Stimulated activated CD4-positive, alpha-beta T cell treated with anti-CD3 and anti-CD28 coated beads, Interleukin-2, amount 100 ng/mL, for 48 hours (primary cell): ENCODE measurements around the gene SLC13A4.
"Not testable (repeated sequence)": the region's sequence is repeated elsewhere in the genome, so short reads cannot be mapped to it uniquely, and the experiment has no call there.

Experiments
- DNase-seq, 2 donors: peaks; one replicate each; pipeline ENCODE4 v3.0.0-alpha.2; 2020

SLC13A4 gene, protein sequence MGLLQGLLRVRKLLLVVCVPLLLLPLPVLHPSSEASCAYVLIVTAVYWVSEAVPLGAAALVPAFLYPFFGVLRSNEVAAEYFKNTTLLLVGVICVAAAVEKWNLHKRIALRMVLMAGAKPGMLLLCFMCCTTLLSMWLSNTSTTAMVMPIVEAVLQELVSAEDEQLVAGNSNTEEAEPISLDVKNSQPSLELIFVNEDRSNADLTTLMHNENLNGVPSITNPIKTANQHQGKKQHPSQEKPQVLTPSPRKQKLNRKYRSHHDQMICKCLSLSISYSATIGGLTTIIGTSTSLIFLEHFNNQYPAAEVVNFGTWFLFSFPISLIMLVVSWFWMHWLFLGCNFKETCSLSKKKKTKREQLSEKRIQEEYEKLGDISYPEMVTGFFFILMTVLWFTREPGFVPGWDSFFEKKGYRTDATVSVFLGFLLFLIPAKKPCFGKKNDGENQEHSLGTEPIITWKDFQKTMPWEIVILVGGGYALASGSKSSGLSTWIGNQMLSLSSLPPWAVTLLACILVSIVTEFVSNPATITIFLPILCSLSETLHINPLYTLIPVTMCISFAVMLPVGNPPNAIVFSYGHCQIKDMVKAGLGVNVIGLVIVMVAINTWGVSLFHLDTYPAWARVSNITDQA

DNA sequence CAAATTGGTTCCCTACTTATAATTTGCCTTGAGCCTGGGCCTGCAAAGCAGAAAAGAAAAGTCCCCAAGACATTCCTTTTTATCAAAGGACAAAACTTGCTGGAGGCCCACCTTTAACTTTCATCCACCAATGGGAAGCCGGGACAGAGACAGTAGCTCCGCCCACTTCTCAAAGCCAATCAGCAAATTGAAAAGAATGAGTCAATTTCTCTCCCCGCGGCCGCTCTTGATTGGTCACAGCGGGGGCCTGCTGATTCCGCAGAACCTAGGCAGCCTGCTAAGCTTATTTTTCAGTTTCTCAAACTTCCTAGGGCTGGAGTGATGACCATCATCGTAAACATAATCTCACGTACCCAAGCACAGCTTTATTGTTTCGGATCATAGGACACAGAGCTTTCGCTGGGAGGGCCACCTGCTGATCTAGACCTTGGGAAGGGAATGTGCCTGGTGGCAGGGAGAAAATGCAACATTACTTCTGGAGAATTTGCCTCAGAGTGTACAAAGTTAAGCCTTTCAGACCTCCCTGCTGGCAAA, at the start of gene SLC13A4:
Gene SLC13A4 (minus strand): TSS at position 51 of the 534 bp plus-strand sequence. CDS start 690 bp downstream, outside the sequence.
- DNase-seq: no peak

- not testable (repeated sequence) for DNase-seq
Measured at GRCh38 chr7:135775915-135776314, 47.9 kb upstream of the SLC13A4 start.

- DNase-seq: no peak
Measured at GRCh38 chr7:135775230-135775629, 47.2 kb upstream of the SLC13A4 start.

GRCh38 chr7:135774284-135774683, 46.3 kb upstream of the SLC13A4 start:
- no peak for DNase-seq

DNA sequence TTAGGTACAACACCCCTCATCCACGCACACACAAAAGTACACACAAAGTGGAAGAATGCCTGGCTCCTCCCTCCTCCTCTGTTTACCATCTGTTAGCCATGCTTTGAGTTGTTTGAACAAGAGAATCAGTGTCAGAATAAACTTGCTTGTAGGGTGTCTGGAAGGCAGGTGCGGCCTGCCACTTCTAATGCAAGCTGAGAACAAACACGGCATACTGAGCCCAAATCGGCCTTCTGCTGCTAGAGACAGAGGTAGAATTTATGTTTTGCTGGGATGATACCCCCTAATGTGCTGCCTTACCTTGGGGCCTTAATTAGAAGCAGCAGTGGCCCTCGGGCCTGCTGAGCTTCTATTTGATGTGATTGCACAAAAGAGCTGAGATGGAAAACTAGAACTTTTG, 45.5 kb upstream of the SLC13A4 start:
- no peak for DNase-seq

- DNase-seq: no peak
Measured at GRCh38 chr7:135772639-135773222, 44.7 kb upstream of the SLC13A4 start.

- DNase-seq: no peak
Measured at GRCh38 chr7:135771961-135772638, 44.1 kb upstream of the SLC13A4 start.

GRCh38 chr7:135771051-135771450, 43.1 kb upstream of the SLC13A4 start:
- DNase-seq: no peak

- DNase-seq: no peak
Measured at GRCh38 chr7:135770139-135770710, 42.2 kb upstream of the SLC13A4 start.

- no peak for DNase-seq
Measured at GRCh38 chr7:135769005-135769802, 41.2 kb upstream of the SLC13A4 start.

- DNase-seq: no peak
Measured at GRCh38 chr7:135768467-135768866, 40.5 kb upstream of the SLC13A4 start.

DNA sequence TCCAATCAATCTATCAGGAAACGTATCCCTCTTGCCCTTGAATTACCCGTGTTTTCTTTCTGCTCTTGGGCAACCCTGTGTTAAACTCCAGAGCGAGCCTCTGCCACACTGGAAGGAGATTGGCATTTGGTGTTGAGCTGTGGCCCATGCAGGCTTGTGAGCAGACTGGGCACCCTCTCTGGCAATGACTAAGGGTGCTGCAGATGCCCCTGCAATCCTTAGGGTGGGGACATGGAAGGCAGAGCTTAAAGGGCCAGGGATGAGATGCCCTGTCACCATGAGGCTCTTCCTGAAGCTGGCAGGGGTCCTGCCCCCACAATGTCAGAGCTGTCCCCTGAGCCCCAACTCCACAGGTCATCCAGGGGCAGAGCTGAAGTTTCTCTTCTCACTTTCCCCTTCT, 40.1 kb upstream of the SLC13A4 start:
- DNase-seq: no peak

DNA sequence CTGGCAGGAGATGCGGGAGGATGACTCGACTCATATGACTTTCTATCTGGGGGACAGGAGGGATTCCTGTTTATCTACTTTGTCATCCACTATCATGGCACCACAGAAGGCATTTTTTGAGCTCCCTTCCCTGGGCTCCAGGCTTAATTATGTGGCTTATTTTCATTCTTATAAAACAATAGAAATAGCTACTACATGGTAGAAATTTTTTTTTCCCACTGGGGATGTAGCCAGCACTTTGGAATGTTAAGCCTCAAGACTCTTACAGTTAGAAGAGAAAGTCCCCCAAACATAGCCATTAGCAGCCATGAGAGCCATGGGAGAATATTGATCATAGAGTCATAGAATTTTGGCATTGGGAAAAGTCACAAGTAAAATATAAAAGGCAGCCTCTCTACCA, 35.3 kb upstream of the SLC13A4 start:
- no peak for DNase-seq

GRCh38 chr7:135761751-135762488, 33.9 kb upstream of the SLC13A4 start:
- DNase-seq: no peak

DNA sequence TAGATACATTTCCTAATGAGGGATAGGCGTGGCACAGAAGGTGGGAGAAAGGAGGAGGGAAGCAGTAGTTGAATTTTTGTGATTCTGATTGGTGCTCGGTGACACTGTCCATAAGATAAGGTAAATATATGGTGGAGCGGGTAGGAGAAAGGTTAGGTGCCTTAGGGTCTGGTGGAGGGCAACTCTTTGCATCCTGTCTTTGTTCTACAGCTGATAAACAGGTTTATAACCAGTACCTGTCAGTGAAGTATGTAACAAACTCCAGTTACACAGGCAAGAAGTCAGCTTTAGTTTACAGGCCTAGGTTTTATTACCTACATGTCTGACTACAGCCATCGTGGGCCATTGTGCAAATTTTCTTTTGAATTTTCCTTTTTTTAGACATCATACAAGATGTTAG, 31.5 kb upstream of the SLC13A4 start:
- DNase-seq: no peak

DNA sequence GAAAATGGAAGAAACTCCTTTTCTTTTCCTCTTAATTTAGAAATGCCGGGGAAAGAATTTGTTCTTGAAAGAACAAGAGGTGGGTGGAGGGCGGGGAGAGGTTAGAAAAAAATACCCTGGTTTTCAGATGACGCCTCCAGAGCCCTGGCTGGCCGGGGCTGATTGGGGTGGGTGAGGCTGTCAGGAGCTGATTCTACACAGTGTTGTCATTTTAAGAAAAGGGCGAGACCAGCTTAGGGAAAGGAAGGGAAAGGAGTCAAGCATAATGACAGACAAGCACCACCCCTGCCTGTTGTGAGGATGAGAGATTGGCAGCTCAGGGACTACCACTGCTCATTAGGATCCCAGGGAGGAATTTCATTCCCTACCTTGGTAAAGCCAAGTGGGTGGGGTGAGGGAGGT, 30.5 kb upstream of the SLC13A4 start:
- DNase-seq: no peak

DNA sequence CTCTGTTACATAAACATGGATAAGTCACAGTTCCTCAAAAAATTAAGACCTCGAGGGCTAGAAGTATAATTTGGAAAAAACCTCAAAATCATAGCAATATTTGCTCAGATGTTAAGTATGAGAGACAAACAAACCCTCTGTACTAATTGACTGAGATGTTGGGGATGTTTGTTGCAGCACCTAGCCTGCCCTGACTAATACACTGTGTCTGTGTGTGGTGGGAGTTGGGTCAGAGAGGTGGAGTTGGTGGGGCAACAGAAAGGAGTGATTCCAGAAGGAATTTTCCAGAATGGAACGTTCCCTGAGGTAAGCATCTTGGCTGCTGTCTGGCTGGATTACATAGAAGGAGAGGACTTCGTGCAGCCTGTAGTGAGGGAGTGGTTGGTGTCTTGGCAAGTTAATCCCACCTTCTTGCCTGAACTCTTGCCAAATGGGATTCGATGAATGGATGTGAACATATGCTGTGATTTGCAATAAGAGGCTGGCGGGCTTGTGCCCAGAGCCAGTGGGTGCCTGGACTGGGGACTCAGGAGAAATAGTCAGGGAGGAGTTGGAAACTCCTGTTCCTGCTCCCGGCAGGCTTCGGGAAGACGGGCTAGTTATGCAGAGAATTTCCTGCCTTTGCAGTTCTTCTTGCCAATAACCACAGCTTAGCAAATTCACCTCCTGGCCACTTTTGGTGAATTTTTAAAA, 29.9 kb upstream of the SLC13A4 start:
- no peak for DNase-seq

DNA sequence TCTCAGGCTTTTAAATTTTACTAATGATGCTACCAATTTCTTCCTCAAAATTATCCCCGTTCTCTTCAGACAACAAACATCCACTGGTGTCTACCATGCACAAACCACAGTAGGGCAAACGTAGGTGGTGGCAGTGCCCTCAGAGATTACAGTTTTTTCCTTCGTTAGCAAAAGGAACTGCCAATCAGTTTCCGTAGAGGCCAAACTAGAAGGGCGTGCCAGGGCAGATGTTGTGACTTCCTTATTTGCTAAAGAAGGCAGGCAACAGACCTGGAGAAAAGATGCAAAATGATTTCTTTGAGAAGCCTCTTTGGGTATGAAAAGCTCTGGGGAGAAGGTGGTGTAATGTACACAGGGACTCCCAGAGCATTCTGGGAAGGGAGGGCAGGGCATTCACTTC, 28.2 kb upstream of the SLC13A4 start:
- DNase-seq: no peak

DNA sequence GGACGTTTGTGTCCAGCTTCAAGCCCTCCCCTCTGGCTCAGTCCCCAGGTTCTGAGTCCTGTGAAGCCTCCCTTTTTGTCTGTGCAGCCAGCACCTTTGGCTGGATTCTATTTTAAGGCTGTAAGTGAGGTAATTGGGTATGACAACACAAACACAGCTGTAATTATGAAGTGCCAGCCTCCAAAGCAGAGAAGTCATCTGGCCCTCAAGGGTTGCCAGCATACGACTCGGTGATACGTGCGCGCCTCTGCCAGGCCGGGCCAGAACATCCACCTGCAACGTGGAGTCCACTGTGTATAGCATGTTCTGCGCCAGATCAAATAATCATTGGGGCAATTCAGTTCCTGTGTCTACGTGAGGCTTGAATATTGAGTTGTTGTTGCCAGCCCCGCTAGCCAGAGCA, 27.4 kb upstream of the SLC13A4 start:
- DNase-seq: no peak

GRCh38 chr7:135753616-135754413, 25.8 kb upstream of the SLC13A4 start:
- DNase-seq: no peak
